Measurements from ENCODE around the gene TGM2.

TGM2 gene

DNA sequence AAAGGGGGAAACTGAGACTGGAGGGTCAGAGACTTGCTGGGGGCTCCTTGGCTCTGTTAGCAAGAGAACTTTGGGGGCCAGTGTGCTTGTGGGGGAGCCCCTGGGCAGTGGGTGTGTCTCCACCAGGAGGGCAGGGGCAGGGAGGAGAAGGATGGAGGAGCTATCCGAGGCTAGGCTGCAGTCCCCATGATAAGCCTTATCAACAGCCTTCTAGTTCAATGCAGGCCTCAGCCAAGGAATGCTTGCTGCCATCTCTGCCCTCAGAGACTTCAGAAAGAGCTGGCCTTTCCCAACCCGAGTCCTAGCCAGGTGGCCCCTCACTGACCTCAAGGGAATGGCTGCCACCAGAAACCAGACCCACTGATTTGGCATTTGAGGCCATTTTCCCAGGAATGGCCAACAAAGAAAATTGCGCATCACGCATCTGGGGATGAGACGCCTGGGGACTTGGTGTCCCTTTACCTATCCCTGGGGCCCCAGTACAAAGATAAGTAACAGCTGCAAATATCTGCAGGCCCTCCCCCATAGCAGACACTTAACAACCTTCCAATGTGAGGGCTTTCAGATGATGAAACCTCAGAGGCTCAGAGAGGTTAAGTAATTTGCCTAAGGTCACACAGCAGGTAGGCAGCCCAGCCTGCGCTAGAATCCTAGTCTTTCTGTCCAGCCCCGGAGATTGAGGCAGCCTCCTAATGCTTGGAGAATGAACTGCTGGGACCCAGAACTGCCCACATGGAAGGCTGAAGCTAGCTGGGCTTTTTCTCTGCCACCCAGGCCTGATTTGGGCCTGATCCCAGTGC is 4.9 kb downstream of the TGM2 start:
- no peak for DNase-seq

DNA sequence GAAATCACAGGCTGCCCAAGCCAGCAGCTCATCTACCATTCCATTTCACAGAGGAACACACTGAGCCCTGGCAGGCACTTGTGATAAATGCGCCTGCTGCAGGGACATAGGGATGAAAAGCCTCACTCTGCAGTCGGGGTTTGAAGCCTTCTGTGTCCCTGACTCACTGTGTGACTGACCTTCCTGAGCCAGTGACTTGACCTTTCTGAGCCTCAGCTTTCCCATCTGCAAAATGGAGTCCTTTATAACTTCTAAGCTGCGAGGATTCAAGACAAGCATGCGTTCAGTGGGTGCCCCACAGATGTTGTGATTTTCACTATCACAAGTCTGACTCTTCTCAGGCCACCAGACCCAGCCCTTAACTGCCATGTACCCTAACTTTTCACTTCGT is 5.5 kb downstream of the TGM2 start:
- DNase-seq = no peak

DNA sequence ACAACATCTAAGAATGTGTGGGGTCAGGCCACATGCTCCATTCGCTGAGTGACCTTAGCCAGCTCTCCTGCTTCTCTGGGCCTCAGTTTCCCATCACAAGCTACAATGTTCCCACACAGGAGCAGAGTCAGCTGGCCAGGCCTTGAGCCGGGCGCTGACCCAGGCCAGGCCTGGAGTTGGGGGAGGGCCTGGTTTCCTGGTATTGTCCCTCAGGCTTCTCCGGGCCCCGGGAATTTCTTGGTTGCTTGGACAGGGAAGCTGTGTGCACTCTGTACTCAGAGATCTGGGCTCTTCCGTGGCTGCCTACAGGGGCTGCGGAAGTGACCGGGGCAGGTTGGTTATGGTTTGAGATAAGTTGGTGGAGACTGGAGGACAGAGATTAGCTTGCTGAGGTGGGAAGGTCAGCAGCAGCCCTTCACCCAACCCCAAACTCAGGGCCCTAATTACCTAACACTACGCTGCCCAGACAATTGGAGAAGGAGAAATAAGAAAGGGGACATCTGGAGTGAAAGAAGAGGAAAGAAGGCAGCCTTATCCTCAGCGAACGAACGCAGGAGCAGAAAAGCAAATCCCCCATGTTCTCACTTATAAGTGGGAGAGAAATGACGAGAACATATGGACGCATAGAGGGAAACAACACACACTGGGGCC is 6.2 kb downstream of the TGM2 start:
- no peak for DNase-seq

DNA sequence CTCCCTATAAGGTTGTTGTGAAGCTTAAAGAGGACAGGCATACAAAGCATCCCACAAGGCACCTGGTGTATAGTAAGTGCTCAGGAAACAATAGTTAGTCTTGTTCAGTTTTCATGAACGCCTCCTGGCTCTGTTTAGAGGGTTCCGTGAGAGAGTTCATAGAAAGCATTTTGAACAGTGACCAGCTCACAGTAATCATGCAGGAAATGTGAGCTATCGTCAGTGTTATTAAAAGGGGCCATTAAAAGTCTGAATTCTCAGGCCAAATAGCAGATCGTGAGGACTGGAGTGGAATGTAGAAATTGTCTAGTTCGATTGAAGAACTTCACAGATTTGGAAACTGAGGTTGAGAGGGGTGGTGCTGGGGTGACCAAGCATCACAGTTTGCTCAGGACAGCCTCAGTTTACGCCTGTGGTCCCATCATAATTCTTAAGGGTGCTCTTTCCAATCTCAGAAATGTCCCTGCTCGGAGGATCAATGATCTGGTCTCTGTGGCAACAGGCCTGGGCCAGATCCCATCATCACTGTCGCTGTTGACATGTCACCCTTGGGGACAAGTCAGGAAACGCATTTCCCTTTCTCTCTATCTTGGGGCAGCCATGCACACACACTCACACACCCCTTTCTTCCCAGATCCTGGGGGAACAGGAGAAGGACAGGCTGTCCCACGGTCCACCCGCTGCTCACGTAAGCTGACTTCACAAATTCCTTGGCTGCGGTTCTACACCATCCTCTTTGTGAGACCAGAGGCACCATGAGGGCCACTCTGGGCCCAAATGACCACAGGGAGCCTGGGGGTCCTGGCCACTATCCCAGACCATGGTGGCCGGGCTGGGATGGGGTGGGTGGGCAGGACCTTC is 7.2 kb downstream of the TGM2 start:
- no peak for DNase-seq

DNA sequence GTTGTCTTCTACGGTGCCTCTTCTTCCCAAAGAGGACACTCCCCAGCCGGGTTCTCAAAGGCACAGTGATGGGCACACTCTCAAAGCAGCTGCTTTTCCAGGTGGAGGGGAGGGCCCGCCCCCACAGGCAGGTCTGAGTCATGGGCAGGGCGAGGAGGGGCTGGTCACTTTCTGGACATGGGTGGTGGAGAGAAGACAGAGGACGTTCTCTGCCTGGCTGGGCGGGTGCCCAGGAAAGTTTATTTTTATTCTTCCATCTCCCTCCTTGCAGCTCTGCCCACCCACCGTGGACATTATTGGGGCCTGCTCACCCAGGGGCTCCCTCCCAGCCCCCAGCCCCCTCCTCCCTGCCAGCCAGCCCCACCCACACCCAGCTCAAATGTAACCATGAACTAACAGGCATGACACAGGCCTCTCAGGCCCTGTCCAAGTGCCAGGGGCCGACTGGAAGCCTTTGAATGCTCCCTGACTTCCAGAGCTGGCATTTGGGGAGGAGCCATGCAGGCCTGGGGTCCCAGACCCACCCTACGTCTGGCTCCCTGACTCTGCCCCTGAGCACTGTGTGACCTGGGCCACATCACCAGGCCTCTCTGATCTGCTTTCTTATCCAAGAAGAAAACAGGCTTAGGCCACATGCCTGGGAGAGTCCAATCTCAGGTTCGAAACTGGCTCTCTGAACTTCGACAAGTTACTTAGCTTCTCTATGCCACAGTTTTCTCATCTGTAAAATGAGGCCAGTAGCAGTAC is 8.0 kb downstream of the TGM2 start:
- DNase-seq = no peak

DNA sequence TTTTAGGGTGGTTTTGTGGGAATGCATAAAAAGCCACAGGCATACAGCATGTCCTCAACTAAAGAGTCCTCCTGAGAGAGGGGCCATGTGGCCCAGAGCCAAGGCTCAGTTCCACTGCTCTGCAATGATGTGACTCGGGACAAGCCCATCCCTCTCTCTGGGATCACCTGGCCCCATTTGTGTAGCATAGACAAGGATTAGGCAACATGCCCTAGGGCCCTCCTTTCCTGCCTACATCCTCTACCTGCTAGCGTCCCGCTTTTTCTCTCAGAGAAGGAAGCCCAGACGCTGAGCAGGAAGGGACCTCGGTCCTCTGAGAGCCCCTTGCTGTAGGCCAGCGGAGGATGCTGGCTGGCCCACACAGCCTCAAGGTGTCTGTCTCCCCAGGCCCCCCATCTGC is 8.8 kb downstream of the TGM2 start:
- DNase-seq = no peak

DNA sequence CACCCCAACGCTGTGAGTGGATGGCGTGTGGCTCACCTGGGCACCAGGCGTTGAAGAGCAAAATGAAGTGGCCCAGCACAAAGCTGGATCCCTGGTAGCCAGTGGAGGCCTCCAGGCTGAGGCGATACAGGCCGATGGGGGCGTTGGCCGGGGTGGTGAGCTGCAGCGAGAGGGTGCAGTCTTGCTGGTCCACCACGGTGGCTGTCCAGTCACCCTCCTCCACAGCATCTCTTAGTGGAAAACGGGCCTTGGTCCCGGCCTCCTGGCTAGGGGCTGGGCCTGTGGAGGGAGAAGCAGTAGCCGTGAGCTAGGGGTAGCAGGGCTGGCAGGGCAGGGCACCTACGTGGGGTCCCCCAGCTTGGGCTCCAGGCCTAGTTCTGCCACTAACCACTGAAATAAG is 9.3 kb downstream of the TGM2 start:
- DNase-seq = no peak

DNA sequence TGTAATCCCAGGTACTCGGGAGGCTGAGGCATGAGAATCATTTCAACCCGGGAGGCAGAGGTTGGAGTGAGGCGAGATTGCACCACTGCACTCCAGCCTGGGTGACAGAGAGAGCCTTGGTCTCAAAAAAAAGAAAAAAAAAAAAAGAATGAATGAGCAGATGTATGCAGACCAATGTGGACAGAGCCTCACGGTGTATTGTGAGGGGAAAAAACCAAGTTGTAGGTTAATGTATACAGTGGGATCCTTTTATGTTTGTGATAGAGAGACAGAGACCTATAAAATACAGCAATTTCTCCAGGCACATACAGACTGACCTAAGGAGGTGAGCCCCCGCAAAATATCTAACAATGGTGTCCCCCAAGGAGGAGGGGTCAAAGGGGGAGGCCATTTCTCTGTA is 11.7 kb downstream of the TGM2 start:
- no peak for DNase-seq

DNA sequence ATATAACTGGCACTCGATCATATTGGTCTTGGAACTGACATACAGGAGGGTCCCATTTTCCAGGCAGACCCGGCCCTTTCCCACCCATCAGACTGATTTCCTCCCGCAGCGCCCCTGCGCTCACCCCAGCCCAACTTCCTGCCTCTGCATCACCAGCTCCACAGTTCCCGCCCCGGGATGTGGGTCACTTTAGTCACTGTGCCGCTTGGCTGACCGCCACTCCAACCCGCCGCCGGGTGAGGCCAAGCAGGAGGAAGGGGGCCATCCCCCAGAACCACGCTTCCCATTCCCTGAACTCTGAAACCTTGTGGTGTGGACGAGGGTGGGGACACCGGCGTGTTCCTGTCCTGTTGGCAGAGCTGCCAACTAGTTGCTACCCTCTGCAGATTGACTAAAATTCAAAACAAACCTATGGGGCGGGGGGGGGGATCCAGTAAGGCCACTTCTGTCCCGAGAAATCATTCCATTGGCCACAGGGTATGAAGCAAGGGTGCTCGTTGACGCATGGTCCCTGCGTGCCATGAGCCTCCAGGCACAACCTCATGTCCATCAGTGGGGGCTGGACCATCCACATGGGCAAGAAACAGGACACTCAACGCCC is 12.3 kb downstream of the TGM2 start:
- DNase-seq = peak; percentile 34

DNA sequence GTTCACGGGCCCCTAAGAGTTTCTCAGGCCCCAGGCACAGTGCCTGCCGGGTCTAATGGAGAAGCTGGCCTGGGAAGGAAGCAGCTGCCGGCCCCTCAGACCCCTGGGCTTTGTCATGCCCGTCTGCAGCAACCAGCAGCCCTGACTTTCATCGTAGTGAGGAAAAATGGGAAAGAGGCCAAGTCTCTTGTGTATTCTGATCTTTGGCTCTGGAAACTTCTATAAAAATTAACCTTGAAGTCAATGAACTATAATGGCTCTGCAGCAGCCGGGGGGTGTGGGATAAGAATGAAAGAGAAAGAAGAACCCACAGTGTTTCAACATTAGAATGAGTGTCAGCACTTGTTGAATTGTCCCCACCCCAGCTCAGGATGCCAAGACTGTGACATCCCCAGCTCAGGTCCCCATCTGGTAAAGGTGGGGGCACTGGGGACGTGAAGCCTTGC is 12.9 kb downstream of the TGM2 start:
- no peak for DNase-seq

DNA sequence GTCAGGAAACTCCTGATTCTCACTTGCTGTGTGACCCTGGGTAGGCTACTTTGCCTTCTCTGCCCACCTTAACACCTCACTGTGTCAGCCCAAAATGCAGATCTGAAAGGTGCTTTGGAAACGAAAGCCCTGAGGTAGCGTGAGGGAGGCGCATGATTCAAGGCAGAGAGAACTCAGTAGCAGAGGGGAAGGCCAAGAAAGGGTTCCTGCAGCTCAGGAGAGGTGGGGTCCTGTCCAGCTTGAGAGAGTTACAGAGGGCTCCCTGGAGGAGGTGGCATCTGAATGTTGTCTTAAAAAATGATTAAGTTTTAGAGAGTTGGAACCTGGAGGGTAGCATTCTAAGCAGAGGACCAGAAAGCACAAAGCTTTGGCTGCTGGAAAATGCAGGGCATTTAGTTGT is 13.6 kb downstream of the TGM2 start:
- DNase-seq = no peak

DNA sequence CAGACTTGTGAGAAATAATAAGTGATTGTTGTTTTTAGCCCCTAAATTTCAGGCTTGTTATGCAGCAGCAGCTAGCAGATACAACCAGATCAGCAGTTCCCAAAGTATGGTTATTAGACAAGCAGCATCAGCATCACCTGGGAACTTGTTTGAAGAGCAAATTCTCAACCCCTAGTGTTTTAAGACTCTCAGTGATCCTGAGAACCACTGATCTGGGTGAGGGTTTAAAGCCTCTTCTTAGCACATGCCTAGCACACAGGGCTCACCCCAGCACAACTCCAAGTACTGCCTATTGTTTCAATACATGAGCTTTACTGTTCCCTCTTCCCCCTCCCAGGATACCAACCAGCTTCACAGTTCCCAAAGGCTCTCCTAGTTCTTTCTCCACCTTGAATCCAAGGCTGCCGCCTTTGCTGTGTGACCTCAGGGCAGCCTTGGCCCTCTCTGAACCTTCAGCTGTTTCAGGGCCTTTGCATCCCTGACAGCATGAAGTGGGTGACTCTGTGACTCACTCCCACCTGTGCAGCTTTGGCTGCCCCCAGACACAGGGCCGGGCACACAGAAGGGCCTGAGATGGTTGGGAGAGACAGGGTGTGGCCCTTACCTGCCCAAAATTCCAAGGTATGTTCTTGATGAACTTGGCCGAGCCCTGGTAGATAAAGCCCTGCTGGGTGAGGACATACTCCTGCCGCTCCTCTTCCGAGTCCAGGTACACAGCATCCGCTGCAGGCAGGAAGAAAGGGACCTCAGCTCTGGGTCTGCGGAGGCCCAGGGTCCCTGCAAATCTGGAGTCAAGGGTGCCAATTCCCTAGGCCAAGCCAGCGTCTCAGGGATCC is 14.5 kb downstream of the TGM2 start:
- no peak for DNase-seq

DNA sequence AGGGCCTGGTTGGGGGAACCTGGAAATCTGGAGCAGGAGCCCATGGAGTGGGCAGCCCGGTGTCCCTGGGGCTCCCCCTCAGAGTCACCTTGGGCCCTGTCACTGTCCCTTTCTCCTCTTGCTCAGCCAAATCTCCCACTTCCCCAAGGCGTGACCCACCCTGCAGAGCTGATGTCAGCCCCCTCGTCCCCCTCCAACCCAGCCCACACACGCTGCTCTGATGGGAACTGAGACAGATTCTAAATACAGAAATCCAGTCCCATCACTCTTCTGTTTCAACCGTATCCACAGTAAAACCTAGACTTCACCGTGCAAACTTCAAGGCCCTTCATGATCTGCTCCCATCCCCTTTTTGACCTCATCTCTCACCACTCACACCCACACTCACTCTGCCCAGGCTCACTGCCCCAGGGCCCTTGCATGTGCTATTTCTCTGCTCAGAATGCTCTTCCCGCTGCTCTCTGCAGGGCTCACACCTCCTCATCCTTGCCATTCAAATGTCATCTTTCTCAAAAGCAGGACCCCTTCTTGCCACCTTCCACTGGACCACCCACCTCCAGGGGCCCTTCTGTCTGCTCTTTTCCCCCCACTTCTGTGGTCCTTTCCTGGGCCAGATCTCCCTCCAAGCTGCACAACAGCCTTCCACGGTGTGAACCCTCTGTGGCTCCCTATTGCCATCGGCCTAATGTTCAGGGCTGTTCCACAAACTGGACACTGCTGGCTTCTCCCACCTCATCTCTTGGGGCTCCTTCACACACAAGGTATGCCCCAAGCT is 16.6 kb downstream of the TGM2 start:
- DNase-seq = no peak

DNA sequence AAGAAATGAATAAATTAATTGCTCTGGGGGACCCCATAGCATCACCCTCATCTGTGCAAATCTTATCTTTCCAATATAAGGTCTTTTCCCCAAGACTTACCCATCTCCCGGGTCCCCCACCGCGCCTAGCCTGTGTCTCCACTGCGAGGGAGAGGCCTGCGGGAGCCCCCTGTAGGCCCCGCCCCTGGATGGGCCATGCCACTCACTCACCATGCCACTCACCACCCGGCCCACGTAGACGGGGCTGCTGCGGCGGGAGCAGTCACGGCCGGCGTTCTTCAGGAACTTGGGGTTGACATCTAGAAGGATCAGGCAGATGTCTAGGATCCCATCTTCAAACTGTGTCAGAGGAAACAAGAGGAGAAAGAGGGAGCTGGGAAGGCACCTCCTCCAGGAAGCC is 17.3 kb downstream of the TGM2 start:
- DNase-seq = no peak

DNA sequence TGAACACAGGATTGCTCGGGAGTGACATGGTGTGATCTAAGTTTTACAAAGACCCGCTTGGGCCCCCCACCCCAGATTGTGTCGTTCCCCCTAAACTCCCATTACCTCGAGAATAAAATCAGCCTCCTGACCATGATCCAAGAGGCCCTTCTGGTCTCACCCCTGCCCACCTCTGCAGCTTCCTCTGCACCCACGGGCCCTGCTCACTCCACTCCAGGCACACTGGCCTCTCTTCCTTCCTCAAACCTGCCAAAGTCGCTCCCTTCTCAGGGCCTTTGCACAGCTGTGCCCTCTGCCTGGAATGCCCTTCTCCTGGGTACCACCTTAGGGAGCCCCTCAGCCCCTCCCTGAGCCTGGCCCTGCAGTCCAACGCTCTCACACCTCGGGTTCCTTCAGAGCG is 17.9 kb downstream of the TGM2 start:
- no peak for DNase-seq

DNA sequence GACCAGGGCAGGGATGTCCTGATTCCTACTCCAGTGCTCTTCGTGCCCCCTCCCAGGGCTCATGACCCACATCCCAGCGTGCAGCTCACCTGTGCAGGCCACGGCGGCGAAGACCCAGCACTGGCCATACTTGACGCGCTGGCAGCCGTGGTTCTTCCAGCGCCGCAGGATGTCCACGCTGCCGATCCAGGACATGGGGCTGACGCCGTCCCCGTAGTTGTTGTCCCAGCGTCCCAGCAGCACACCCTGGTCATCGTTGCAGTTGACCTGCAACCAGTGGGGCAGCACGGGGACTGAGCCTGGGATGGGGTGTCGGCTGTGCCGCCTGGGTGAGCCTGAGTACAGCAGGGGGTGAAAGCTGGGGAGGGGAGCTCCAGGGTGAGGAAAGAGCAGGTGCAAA is 18.4 kb downstream of the TGM2 start:
- no peak for DNase-seq

DNA sequence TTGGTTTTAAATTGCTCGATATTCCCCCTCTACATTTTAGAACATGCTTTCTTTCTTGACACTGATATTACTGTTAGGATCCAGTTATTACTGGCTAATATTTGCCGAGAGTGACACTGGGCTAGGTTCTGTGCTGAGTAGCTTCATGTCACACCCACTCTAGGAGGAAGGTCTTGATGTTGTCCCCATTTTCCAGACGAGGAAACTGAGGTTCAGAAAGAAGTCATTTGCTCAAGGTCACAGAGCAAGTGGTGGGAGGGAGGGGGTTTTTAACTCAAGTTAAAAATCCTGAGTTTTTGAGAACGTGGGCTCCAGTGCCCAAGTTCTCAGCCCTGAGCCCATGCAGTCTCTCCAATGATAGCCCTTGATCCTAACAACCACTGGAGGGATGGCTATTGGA is 18.9 kb downstream of the TGM2 start:
- DNase-seq = no peak

DNA sequence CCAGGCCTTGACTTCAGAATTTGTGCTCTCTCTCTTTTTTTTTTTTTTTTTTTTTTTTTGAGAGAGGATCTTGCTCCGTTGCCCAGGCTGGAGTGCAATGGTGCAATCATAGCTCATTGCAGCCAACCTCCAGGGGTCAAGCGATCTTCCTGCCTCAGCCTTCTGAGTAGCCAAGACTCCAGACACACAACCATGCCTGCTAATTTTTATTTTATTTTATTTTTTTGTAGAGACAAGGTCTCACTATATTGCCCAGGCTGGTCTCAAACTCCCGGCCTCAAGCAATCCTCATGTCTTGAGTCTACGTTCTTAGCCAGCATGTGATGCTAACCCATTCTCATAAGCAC is 19.4 kb downstream of the TGM2 start:
- DNase-seq = no peak

DNA sequence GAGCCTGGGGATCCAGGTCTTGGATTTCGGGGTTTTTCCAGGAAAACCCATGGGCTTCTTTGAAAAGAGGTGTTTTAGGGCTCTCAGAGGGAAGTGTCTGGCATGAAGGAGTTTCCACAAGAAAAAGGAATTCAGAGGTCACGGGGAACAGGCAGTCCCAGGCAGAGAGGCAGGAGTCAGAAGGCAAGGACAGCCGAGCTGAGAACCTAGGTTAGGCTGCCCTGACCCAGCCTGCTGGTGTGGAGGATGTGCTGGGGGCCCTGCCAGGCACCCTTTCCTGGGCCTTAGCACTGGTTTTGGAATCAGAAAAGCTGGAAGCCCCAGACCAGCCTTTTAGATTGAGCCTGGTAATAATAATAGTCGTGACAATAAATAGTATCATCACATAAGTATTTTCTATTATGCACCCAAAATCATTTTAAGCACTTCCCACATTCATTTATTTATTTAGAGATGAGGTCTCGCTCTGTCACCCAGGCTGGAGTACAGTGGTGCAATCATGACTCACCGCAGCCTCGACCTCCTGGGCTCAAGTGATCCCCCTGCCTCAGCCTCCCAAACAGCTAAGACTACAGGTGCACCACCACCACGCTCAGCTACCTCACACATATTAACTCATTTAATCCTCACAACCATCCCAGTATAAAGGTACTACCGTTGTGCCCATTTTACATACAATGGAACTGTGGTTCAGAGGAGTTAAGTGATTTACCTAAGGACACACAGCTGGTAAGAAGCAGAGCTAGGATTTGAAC is 19.9 kb downstream of the TGM2 start:
- DNase-seq = peak; percentile 48

DNA sequence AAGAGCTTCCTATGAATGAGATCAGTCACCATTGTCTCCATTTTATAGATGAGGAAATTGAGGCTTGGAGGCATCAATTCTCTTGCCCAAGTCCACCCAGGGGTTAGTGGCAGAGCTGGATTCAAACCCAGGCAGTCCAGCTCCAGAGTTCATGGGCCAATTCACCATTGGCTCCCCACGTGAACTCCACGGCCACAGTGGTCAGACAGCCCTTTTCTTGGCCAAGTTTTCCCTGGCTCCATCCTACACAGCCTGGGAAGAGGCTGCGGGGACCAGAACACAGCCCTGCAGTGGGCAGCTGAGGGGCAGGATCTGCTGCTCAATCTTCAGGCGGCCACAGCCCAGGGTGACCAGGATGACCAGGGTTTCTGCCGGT is 20.5 kb downstream of the TGM2 start:
- DNase-seq = no peak

Data from fibroblast of skin of right quadriceps (primary cell).